OCI-LY7 (cell line): ENCODE measurements around the gene DDX54.

Experiments
- CTCF ChIP-seq: fragments of 200-600 bp; sonication (generic); conservative IDR thresholded peaks from 2 replicates; pipeline ENCODE4 v1.5.1; 2014; ENCODE audit warnings: mild to moderate bottlenecking, antibody characterized with exemption, low read length, moderate library complexity, mixed read lengths
- EZH2phosphoT487 ChIP-seq: fragments of 200-600 bp; sonication (generic); IDR thresholded peaks from 2 replicates; pipeline ENCODE4 v1.6.1; 2018; ENCODE audit warnings: low read depth, borderline replicate concordance, mild to moderate bottlenecking, mixed run types, antibody characterized with exemption, low read length, moderate library complexity, mixed read lengths

- TF ChIP-seq CTCF: no peak
- no peak for TF ChIP-seq EZH2phosphoT487
Measured at GRCh38 chr12:113167868-113168267, 17.4 kb downstream of the DDX54 start.
